Trophoblast cell (in vitro differentiated cells and primary cell): Measurements from ENCODE around the gene PRSS23.

Experiments used
- DNase-seq, 2 donors: peaks; one replicate each; pipeline ENCODE4 v3.0.0-alpha.2; 2016
- H2AFZ ChIP-seq: 2 replicates; pipeline ENCODE4 v1.6.1; 2013; ENCODE audit warnings: low read length, moderate library complexity, mild to moderate bottlenecking; ENCODE audit not compliant: insufficient read depth, poor library complexity
- H2AK5ac ChIP-seq: 2 replicates; pipeline ENCODE4 v1.6.1; 2013; ENCODE audit warnings: mild to moderate bottlenecking, low read length
- H2BK120ac ChIP-seq: 2 replicates; pipeline ENCODE4 v1.6.1; 2013; ENCODE audit warnings: low read length, mild to moderate bottlenecking, moderate library complexity; ENCODE audit not compliant: insufficient read depth, poor library complexity
- H2BK12ac ChIP-seq: 2 replicates; pipeline ENCODE4 v1.6.1; 2013; ENCODE audit warnings: mild to moderate bottlenecking, low read length, moderate library complexity
- H2BK5ac ChIP-seq: 2 replicates; pipeline ENCODE4 v1.6.1; 2013; ENCODE audit warnings: low read length, low read depth, moderate library complexity, mild to moderate bottlenecking; ENCODE audit not compliant: poor library complexity
- H3K14ac ChIP-seq: 2 replicates; pipeline ENCODE4 v1.6.1; 2013; ENCODE audit warnings: mild to moderate bottlenecking, low read length
- H3K18ac ChIP-seq: 2 replicates; pipeline ENCODE4 v1.6.1; 2013; ENCODE audit warnings: mild to moderate bottlenecking, low read length
- H3K23ac ChIP-seq: 2 replicates; pipeline ENCODE4 v1.6.1; 2013; ENCODE audit warnings: low read length
- H3K27ac ChIP-seq: 2 replicates; pipeline ENCODE4 v1.5.1; 2013; ENCODE audit warnings: low read depth, mild to moderate bottlenecking, inconsistent platforms, low read length, moderate library complexity
- H3K27me3 ChIP-seq: 2 replicates; pipeline ENCODE4 v1.6.1; 2013; ENCODE audit warnings: inconsistent platforms, mild to moderate bottlenecking, low read length, moderate library complexity; ENCODE audit not compliant: insufficient read depth
- H3K36me3 ChIP-seq, 2 experiments: 1 replicate in 1 of 2; 2 replicates in 1 of 2; pipeline ENCODE4 v1.6.1; 2013; ENCODE audit warnings: low read length in 2 of 2, mild to moderate bottlenecking in 2 of 2, moderate library complexity in 1 of 2; ENCODE audit not compliant: insufficient read depth in 2 of 2, control insufficient read depth in 1 of 2
- H3K4ac ChIP-seq: 2 replicates; pipeline ENCODE4 v1.6.1; 2013; ENCODE audit warnings: low read depth, mild to moderate bottlenecking, low read length, moderate library complexity
- H3K4me1 ChIP-seq, 2 experiments: 1 replicate in 1 of 2; 2 replicates in 1 of 2; pipeline ENCODE4 v1.6.1; 2013; ENCODE audit warnings: low read length in 2 of 2, mild to moderate bottlenecking in 2 of 2, moderate library complexity in 1 of 2; ENCODE audit not compliant: insufficient read depth in 2 of 2, control insufficient read depth in 1 of 2
- H3K4me2 ChIP-seq: 2 replicates; pipeline ENCODE4 v1.6.1; 2013; ENCODE audit warnings: inconsistent platforms, mild to moderate bottlenecking, low read length, moderate library complexity
- H3K4me3 ChIP-seq: 2 replicates; pipeline ENCODE4 v1.5.1; 2013; ENCODE audit warnings: mild to moderate bottlenecking, low read depth, low read length, inconsistent platforms
- H3K79me1 ChIP-seq: one replicate; pipeline ENCODE4 v1.6.1; 2013; ENCODE audit warnings: low read length
- H3K79me2 ChIP-seq: 2 replicates; pipeline ENCODE4 v1.6.1; 2013; ENCODE audit warnings: low read length, mild to moderate bottlenecking; ENCODE audit not compliant: control insufficient read depth, insufficient read depth, poor library complexity
- H3K9ac ChIP-seq: 2 replicates; pipeline ENCODE4 v1.6.1; 2013; ENCODE audit warnings: mild to moderate bottlenecking, low read length
- H3K9me3 ChIP-seq: 2 replicates; pipeline ENCODE4 v1.6.1; 2013; ENCODE audit warnings: low read depth, mild to moderate bottlenecking, control low read depth, inconsistent platforms, low read length; ENCODE audit not compliant: insufficient read depth
- H4K12ac ChIP-seq: 2 replicates; pipeline ENCODE4 v1.6.1; 2013; ENCODE audit warnings: low read depth, mild to moderate bottlenecking, low read length, moderate library complexity
- H4K8ac ChIP-seq: 2 replicates; pipeline ENCODE4 v1.6.1; 2013; ENCODE audit warnings: low read depth, mild to moderate bottlenecking, low read length, moderate library complexity
- H4K91ac ChIP-seq: one replicate; pipeline ENCODE4 v1.6.1; 2013; ENCODE audit warnings: low read depth, mild to moderate bottlenecking, low read length, moderate library complexity
- WGBS: extraction: QIAGEN DNeasy Blood & Tissue Kit; methylation state at CpG from one replicate; pipeline ENCODE4 v1.1.7; 2013; ENCODE audit warnings: missing lambda C conversion rate; ENCODE audit not compliant: insufficient read length, insufficient coverage; ENCODE audit errors: extremely low coverage; 5-methylcytosine and 5-hydroxymethylcytosine counted together

The PRSS23 gene

DNA sequence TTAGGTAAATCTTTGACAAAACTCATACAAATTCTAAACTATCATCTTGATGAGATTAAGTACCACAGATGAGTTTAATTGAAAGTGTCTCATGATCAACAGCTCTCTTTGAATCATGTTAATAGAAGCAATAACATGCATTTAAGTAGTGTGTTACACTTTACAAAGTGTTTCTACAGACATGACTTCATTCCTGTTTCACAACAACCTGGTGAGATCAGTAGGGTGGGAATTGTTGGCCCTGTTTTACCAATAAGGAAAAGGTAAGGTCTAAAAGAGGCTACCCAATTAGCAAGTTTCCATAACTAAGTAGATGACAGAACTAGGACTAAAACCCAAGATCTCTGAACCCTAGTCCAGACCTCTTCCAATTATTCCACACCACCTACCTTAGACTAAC lies 12.7 kb upstream of the PRSS23 start:
- no peak overlapping the region for H3K18ac ChIP-seq
- no peak for DNase-seq
- H3K9me3 ChIP-seq = no peaks in the 10 kb centered on the region
- no peak overlapping the region for H3K27ac ChIP-seq
- no peak overlapping the region for H2BK12ac ChIP-seq
- no peak overlapping the region for H3K9ac ChIP-seq
- no peak overlapping the region for H4K12ac ChIP-seq
- no peak overlapping the region for H4K8ac ChIP-seq
- no peak overlapping the region for H3K14ac ChIP-seq
- H2AK5ac ChIP-seq = no peak overlapping the region
- no peaks in the 10 kb centered on the region for H3K79me1 ChIP-seq
- H3K79me2 ChIP-seq = no peaks in the 10 kb centered on the region
- peaks cover 5 to 13% of the 10 kb centered on the region in 2 experiments for H3K4me1 ChIP-seq
- H3K36me3 ChIP-seq = no peaks in the 10 kb centered on the region
- H3K27me3 ChIP-seq = no peaks in the 10 kb centered on the region
- H3K4me2 ChIP-seq = no peak overlapping the region
- H3K4ac ChIP-seq = no peak overlapping the region
- H3K4me3 ChIP-seq = no peak overlapping the region
- no peak overlapping the region for H2BK120ac ChIP-seq
- H3K23ac ChIP-seq = no peak overlapping the region
- no peak overlapping the region for H4K91ac ChIP-seq
- H2BK5ac ChIP-seq = no peak overlapping the region
- no peak overlapping the region for H2AFZ ChIP-seq

- H3K18ac ChIP-seq = no peak overlapping the region
- no peak overlapping the region for H4K91ac ChIP-seq
- H4K8ac ChIP-seq = no peak overlapping the region
- H2AFZ ChIP-seq = no peak overlapping the region
- H3K9ac ChIP-seq = no peak overlapping the region
- H2BK120ac ChIP-seq = no peak overlapping the region
- H3K23ac ChIP-seq = no peak overlapping the region
- no peak overlapping the region for H2BK5ac ChIP-seq
- H3K14ac ChIP-seq = no peak overlapping the region
- peaks cover 5 to 13% of the 10 kb centered on the region in 2 experiments for H3K4me1 ChIP-seq
- no peaks in the 10 kb centered on the region for H3K79me1 ChIP-seq
- no peak overlapping the region for H2AK5ac ChIP-seq
- H3K4me2 ChIP-seq = no peak overlapping the region
- DNase-seq = no peak
- no peak overlapping the region for H2BK12ac ChIP-seq
- no peaks in the 10 kb centered on the region for H3K9me3 ChIP-seq
- H3K79me2 ChIP-seq = no peaks in the 10 kb centered on the region
- H4K12ac ChIP-seq = no peak overlapping the region
- no peak overlapping the region for H3K27ac ChIP-seq
- no peaks in the 10 kb centered on the region for H3K36me3 ChIP-seq
- no peak overlapping the region for H3K4me3 ChIP-seq
- H3K27me3 ChIP-seq = no peaks in the 10 kb centered on the region
- H3K4ac ChIP-seq = no peak overlapping the region
Measured at GRCh38 chr11:86790195-86790725, 10.1 kb upstream of the PRSS23 start.

DNA sequence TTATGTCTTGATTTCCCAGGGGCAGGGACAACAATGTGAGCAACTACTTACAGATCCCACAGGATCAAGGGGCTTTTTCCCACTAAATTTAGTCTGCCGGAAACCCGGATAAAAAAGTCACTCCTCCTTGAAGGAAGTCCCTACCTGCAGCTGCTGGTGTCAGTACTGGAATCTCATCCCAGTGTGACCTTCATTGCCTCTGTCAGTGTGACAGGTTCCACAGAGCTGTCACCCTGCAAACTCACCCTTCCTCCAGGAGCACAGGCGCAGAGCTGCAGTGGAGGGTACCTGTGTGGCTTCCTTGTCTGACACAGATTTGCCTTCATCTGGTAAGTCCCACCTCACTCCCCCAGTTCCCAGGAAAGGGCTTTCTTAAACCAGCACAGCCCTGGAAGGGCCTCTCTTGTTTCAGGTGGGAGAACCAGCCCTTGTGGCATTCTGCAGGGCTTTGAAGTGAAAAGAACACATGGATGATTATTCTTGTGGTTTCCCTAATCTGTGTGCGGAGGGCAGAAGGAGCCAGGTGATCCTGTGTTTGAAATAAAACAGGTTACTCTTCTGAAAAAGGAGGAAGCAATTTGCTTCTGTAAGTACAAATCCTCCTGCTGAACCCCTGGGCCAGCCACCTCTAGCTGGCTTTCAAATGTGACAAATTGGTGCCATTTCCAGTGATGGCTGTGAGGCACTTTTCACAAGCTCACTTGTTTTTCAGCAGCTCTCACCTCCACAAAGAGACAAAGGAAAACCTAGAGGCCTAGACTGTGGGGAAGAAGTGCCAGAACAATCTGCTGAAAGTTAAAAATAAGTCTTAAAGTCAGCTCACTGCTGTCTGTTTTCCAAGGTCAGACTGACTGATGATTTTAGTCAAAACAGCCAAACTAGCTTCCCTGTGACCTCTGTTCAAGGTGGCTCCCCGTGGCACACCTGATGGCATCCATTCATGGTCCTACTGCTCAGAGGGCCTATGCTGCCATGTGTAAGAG lies 9.2 kb upstream of the PRSS23 start:
- H2AK5ac ChIP-seq = no peak overlapping the region
- H4K12ac ChIP-seq = no peak overlapping the region
- no peak overlapping the region for H3K18ac ChIP-seq
- no peaks in the 10 kb centered on the region for H3K79me1 ChIP-seq
- no peak overlapping the region for H4K91ac ChIP-seq
- H2BK120ac ChIP-seq = no peak overlapping the region
- H2AFZ ChIP-seq = no peak overlapping the region
- no peaks in the 10 kb centered on the region for H3K79me2 ChIP-seq
- H3K9me3 ChIP-seq = no peaks in the 10 kb centered on the region
- no peak for DNase-seq
- H3K27me3 ChIP-seq = no peaks in the 10 kb centered on the region
- no peak overlapping the region for H2BK5ac ChIP-seq
- H3K9ac ChIP-seq = no peak overlapping the region
- H3K4me3 ChIP-seq = no peak overlapping the region
- no peak overlapping the region for H3K23ac ChIP-seq
- peak overlapping the region; percentile 45 for H3K27ac ChIP-seq
- no peak overlapping the region for H3K14ac ChIP-seq
- H3K36me3 ChIP-seq = no peaks in the 10 kb centered on the region
- no peak overlapping the region for H2BK12ac ChIP-seq
- H4K8ac ChIP-seq = no peak overlapping the region
- WGBS = no CpG with 5 or more reads among the region's 5 CpGs
- H3K4ac ChIP-seq = no peak overlapping the region
- H3K4me2 ChIP-seq = no peak overlapping the region
- H3K4me1 ChIP-seq = peaks cover 5 to 13% of the 10 kb centered on the region in 2 experiments

- Histone ChIP-seq H2AK5ac (no peak overlapping the region), H4K12ac (no peak overlapping the region), H3K27me3 (no peaks in the 10 kb centered on the region), H3K4me3 (no peak overlapping the region), H2BK5ac (no peak overlapping the region), H3K9me3 (no peaks in the 10 kb centered on the region), H2BK12ac (peak overlapping the region; percentile 33), H2BK120ac (no peak overlapping the region), H3K4ac (no peak overlapping the region), H3K36me3 (no peaks in the 10 kb centered on the region), H3K9ac (no peak overlapping the region), H4K8ac (no peak overlapping the region), H3K27ac (no peak overlapping the region), H3K23ac (no peak overlapping the region), H3K18ac (no peak overlapping the region), H3K4me1 (peaks cover 5 to 13% of the 10 kb centered on the region in 2 experiments), H2AFZ (no peak overlapping the region), H3K79me2 (no peaks in the 10 kb centered on the region), H3K79me1 (no peaks in the 10 kb centered on the region), H4K91ac (peak overlapping the region; percentile 22), H3K4me2 (no peak overlapping the region), H3K14ac (no peak overlapping the region)
- no peak for DNase-seq
- WGBS = no CpG with 5 or more reads among the region's 3 CpGs
Measured at GRCh38 chr11:86792150-86792549, 8.2 kb upstream of the PRSS23 start.
